Natural killer cell treated with Interleukin-12 subunit alpha and Interleukin-12 subunit beta and Interleukin-15 and Interleukin-18, amount 100 ng/mL, for 72 hours (primary cell): Measurements from ENCODE around the gene CSNK1G2. TPM values are rescaled to one million over a fixed set of nuclear protein-coding genes. Genes with fewer than 3 reads are reported as not detected.

Experiments
- ATAC-seq, 2 donors: fragments of 150-1000 bp; cut with Tn5 transposase in 1 of 2; sonication (Bioruptor Pico), chemical (Tn5 transposase) in 1 of 2; 2 replicates each; pipeline ENCODE4 v1.10.0; 2021
- DNase-seq: peaks from one replicate; pipeline ENCODE4 v3.0.0; 2022; ENCODE audit warnings: low spot score
- H3K27ac Mint-ChIP-seq, 2 donors: 1 replicate in 1 of 2; 2 replicates in 1 of 2; pipeline ENCODE4 v1.8.0; 2022; ENCODE audit warnings: mixed read lengths in 2 of 2, mild to moderate bottlenecking in 1 of 2, moderate library complexity in 1 of 2
- H3K27me3 Mint-ChIP-seq, 2 donors: 1 replicate in 1 of 2; 2 replicates in 1 of 2; pipeline ENCODE4 v1.8.0; 2022; ENCODE audit warnings: mixed read lengths in 2 of 2
- H3K36me3 Mint-ChIP-seq: one replicate; pipeline ENCODE4 v1.8.0; 2022; ENCODE audit warnings: mixed read lengths
- H3K4me1 Mint-ChIP-seq, 2 donors: 1 replicate in 1 of 2; 2 replicates in 1 of 2; pipeline ENCODE4 v1.8.0; 2022; ENCODE audit warnings: low read depth in 2 of 2, mixed read lengths in 2 of 2, mild to moderate bottlenecking in 1 of 2
- H3K4me3 Mint-ChIP-seq: one replicate; pipeline ENCODE4 v1.8.0; 2022; ENCODE audit warnings: mixed read lengths
- H3K9me3 Mint-ChIP-seq: 2 replicates; pipeline ENCODE4 v1.8.0; 2022; ENCODE audit warnings: mixed read lengths
- total RNA-seq, 2 donors: library from RNA; stranded (reverse); gene quantifications; one replicate each; pipeline ENCODE4 v1.2.3, GENCODE V29; 2022

Gene CSNK1G2
- total RNA-seq, 2 donors from 2014 or later, result 57.5 to 103 TPM

GRCh38 chr19:1911098-1911497 lies 29.9 kb upstream of the CSNK1G2 start:
- Mint-ChIP-seq H3K4me1 (peaks cover 13 to 16% of the 10 kb centered on the region in 2 donors), H3K27me3 (no peaks in the 10 kb centered on the region), H3K27ac (no peak overlapping the region), H3K9me3 (no peaks in the 10 kb centered on the region), H3K4me3 (no peak overlapping the region), H3K36me3 (no peaks in the 10 kb centered on the region)
- DNase-seq (no peak), ATAC-seq (no peak)

DNA sequence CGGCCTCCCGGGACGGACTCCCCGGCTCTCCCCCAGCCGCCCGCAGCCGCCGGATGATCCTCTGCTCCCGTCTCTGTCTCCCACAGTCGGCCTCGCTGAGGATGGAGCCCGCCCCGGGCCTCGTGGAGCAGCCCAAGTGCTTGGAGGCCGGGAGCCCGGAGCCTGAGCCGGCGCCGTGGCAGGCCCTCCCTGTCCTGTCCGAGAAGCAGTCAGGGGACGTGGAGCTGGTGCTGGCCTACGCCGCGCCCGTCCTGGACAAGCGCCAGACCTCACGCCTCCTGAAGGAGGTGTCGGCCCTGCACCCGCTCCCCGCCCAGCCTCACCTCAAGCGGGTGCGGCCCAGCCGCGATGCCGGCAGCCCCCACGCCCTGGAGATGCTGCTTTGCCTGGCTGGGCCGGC lies 29.0 kb upstream of the CSNK1G2 start:
- no peak for DNase-seq
- ATAC-seq, result no peak
- Mint-ChIP-seq H3K27me3 (no peaks in the 10 kb centered on the region), H3K36me3 (no peaks in the 10 kb centered on the region), H3K4me3 (no peak overlapping the region), H3K27ac (no peak overlapping the region), H3K9me3 (no peaks in the 10 kb centered on the region), H3K4me1 (peaks cover 13 to 16% of the 10 kb centered on the region in 2 donors)

GRCh38 chr19:1912760-1913505 lies 28.0 kb upstream of the CSNK1G2 start:
- peaks cover 13 to 16% of the 10 kb centered on the region in 2 donors for H3K4me1 Mint-ChIP-seq
- H3K27ac Mint-ChIP-seq, result no peak overlapping the region
- no peak for DNase-seq
- no peak overlapping the region for H3K4me3 Mint-ChIP-seq
- no peaks in the 10 kb centered on the region for H3K36me3 Mint-ChIP-seq
- no peaks in the 10 kb centered on the region for H3K27me3 Mint-ChIP-seq
- no peaks in the 10 kb centered on the region for H3K9me3 Mint-ChIP-seq
- no peak for ATAC-seq

GRCh38 chr19:1913781-1914577 lies 27.0 kb upstream of the CSNK1G2 start:
- H3K4me3 Mint-ChIP-seq, result no peak overlapping the region
- ATAC-seq (no peak), DNase-seq (no peak)
- H3K27me3 Mint-ChIP-seq, result no peaks in the 10 kb centered on the region
- H3K9me3 Mint-ChIP-seq, result no peaks in the 10 kb centered on the region
- H3K27ac Mint-ChIP-seq, result no peak overlapping the region
- H3K4me1 Mint-ChIP-seq, result peaks cover 10 to 11% of the 10 kb centered on the region in 2 donors
- no peaks in the 10 kb centered on the region for H3K36me3 Mint-ChIP-seq

GRCh38 chr19:1914826-1915341 lies 26.1 kb upstream of the CSNK1G2 start:
- ATAC-seq (no peak), DNase-seq (no peak)
- H3K27me3 Mint-ChIP-seq, result no peaks in the 10 kb centered on the region
- H3K4me1 Mint-ChIP-seq, result peaks cover 5 to 6% of the 10 kb centered on the region in 2 donors
- no peak overlapping the region for H3K4me3 Mint-ChIP-seq
- no peaks in the 10 kb centered on the region for H3K9me3 Mint-ChIP-seq
- H3K27ac Mint-ChIP-seq, result no peak overlapping the region
- no peaks in the 10 kb centered on the region for H3K36me3 Mint-ChIP-seq

GRCh38 chr19:1917146-1917545 lies 23.8 kb upstream of the CSNK1G2 start:
- ATAC-seq, result no peak
- no peaks in the 10 kb centered on the region for H3K9me3 Mint-ChIP-seq
- no peaks in the 10 kb centered on the region for H3K27me3 Mint-ChIP-seq
- H3K4me3 Mint-ChIP-seq, result no peak overlapping the region
- peaks cover 0 to 2% of the 10 kb centered on the region in 2 donors for H3K4me1 Mint-ChIP-seq
- DNase-seq, result no peak
- no peak overlapping the region for H3K27ac Mint-ChIP-seq
- H3K36me3 Mint-ChIP-seq, result no peaks in the 10 kb centered on the region

- Mint-ChIP-seq H3K36me3 (no peaks in the 10 kb centered on the region), H3K4me1 (peaks cover 0 to 2% of the 10 kb centered on the region in 2 donors), H3K27me3 (no peaks in the 10 kb centered on the region), H3K27ac (no peak overlapping the region), H3K9me3 (no peaks in the 10 kb centered on the region), H3K4me3 (no peak overlapping the region)
- DNase-seq (no peak), ATAC-seq (no peak)
These were observed 23.0 kb upstream of the CSNK1G2 start for GRCh38 chr19:1917926-1918325.

DNA sequence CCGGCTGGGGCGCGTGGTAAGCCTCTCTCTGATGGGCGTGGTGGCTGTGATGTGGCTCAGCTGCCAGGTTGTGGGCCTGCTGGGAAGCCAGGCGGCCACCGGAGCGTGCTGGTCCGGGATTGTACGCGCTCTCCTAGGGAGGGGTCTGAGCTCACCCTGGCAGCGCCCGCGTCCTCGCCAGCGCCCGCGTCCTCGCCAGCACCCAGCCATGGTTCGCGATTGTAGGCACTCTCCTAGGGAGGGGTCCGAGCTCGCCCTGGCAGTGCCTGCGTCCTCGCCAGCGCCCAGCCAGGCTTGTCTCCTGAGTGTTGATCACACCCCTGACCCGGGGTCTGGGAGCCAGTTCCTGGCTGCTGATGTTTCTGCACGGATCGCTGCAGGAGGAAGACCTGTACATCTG lies 22.0 kb upstream of the CSNK1G2 start:
- H3K27ac Mint-ChIP-seq, result no peak overlapping the region
- no peaks in the 10 kb centered on the region for H3K27me3 Mint-ChIP-seq
- no peaks in the 10 kb centered on the region for H3K36me3 Mint-ChIP-seq
- ATAC-seq, result no peak
- no peak for DNase-seq
- no peaks in the 10 kb centered on the region for H3K9me3 Mint-ChIP-seq
- H3K4me1 Mint-ChIP-seq, result peaks cover 0 to 2% of the 10 kb centered on the region in 2 donors
- no peak overlapping the region for H3K4me3 Mint-ChIP-seq

DNA sequence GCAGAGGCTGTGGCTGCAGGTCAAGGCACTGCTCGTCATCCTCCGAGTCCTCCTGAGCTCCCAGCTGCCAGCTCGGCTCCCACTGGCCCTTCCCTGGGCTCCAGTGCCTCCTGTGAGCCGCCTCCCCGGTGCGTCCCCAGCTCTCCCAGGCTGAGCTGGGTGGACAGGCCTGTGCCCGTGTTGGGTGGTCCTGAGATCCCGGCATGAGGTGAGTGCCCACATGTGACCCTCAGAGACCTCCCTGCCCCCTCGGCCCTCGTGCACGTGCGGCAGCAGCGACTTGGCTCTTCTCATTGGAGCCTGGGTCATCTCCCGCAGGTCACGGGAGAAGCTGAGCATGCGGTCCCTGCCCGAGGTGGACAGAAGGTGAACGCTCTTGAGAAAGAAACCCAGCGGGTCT lies 20.3 kb upstream of the CSNK1G2 start:
- Mint-ChIP-seq H3K36me3 (no peaks in the 10 kb centered on the region), H3K9me3 (no peaks in the 10 kb centered on the region), H3K27ac (no peak overlapping the region), H3K4me1 (peaks cover 0 to 2% of the 10 kb centered on the region in 2 donors), H3K27me3 (no peaks in the 10 kb centered on the region), H3K4me3 (no peak overlapping the region)
- DNase-seq (no peak), ATAC-seq (no peak)

DNA sequence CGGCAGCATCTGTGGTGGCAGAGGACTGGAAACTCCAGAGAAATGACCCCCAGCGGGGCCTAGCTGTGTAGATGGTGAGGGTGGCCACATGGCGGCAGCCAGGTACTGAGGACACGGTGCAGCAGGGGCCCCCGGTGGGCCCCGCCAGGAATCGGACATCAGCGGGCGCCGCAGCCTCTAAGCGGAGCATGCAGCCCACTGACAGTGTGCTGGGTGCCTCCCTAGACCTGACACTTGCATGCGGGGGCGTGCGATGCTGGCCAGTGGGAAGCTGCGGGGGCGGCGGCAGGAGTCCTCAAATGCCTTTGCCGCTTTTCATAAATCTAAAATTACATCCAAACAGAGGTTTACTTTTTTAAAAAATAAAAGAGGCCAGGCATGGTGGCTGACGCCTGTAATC lies 19.6 kb upstream of the CSNK1G2 start:
- Mint-ChIP-seq H3K27me3 (no peaks in the 10 kb centered on the region), H3K4me1 (peaks cover 0 to 2% of the 10 kb centered on the region in 2 donors), H3K9me3 (no peaks in the 10 kb centered on the region), H3K36me3 (no peaks in the 10 kb centered on the region), H3K4me3 (no peak overlapping the region), H3K27ac (no peak overlapping the region)
- no peak for DNase-seq
- ATAC-seq, result no peak

DNA sequence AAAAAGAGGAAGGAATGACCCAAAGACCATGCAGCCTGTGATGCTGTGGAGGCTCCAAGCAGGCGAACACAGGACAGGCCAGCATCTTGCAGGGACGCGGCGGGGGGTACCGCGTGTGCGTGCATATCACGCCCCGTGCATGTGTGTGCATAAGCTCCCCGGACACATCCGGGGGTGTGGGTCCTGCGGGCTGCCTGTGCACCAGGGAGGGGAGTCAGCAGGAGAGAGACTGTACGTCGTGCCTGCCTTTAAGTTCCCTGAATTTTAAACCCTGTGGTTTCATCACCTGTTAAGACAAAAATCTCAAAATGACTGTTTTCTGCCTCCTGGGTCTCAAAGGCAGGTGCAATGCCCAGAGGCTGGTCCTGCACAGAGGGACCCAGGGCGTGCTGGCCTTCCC lies 19.1 kb upstream of the CSNK1G2 start:
- H3K9me3 Mint-ChIP-seq, result no peaks in the 10 kb centered on the region
- no peaks in the 10 kb centered on the region for H3K36me3 Mint-ChIP-seq
- H3K4me1 Mint-ChIP-seq, result peaks cover 0 to 2% of the 10 kb centered on the region in 2 donors
- DNase-seq, result no peak
- H3K27ac Mint-ChIP-seq, result no peak overlapping the region
- no peaks in the 10 kb centered on the region for H3K27me3 Mint-ChIP-seq
- no peak overlapping the region for H3K4me3 Mint-ChIP-seq
- no peak for ATAC-seq

DNA sequence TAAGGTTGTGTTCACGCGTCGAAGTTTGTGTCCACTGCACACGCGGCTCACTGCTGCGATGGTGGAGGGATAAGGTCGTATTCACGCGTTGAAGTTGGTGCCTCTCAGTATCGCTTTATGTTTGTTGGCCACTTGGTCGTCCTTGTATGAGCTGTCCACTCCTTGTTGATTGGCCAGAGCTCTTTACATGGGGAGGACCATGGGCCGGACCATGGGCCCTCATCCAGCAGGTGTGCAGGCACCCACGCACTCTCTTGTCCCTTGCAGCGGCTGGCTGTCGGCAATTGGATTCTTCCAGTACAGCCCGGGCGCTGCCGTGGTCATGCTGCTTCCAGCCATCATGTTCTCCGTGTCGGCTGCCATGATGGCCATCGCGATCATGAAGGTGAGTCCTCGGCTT lies 18.2 kb upstream of the CSNK1G2 start:
- ATAC-seq, result no peak
- H3K4me1 Mint-ChIP-seq, result peaks cover 5 to 6% of the 10 kb centered on the region in 2 donors
- H3K9me3 Mint-ChIP-seq, result no peaks in the 10 kb centered on the region
- no peak overlapping the region for H3K27ac Mint-ChIP-seq
- H3K36me3 Mint-ChIP-seq, result no peaks in the 10 kb centered on the region
- H3K27me3 Mint-ChIP-seq, result no peaks in the 10 kb centered on the region
- DNase-seq, result no peak
- H3K4me3 Mint-ChIP-seq, result no peak overlapping the region

GRCh38 chr19:1923319-1923718 lies 17.7 kb upstream of the CSNK1G2 start:
- H3K4me3 Mint-ChIP-seq, result no peak overlapping the region
- ATAC-seq, result peak in 1 of 2 donors; percentile 21
- no peaks in the 10 kb centered on the region for H3K27me3 Mint-ChIP-seq
- H3K9me3 Mint-ChIP-seq, result no peaks in the 10 kb centered on the region
- no peak overlapping the region for H3K27ac Mint-ChIP-seq
- H3K36me3 Mint-ChIP-seq, result no peaks in the 10 kb centered on the region
- peaks cover 7 to 9% of the 10 kb centered on the region in 2 donors for H3K4me1 Mint-ChIP-seq
- DNase-seq, result no peak

- Mint-ChIP-seq H3K27ac (no peak overlapping the region), H3K4me1 (peaks cover 8 to 9% of the 10 kb centered on the region in 2 donors), H3K4me3 (no peak overlapping the region), H3K27me3 (no peaks in the 10 kb centered on the region), H3K9me3 (no peaks in the 10 kb centered on the region), H3K36me3 (no peaks in the 10 kb centered on the region)
- no peak for ATAC-seq
- DNase-seq, result no peak
These were observed 16.5 kb upstream of the CSNK1G2 start for GRCh38 chr19:1924320-1924961.
